CD4-positive, alpha-beta T cell treated with Interleukin-15 for 1 hour (primary cell): ENCODE data around the gene STAT6.

Source experiments
- DNase-seq: peaks from one replicate; pipeline ENCODE4 v3.0.0-alpha.2; 2020

STAT6 gene

GRCh38 chr12:57098546-57098945 is 12.6 kb downstream of the STAT6 start:
- no peak for DNase-seq

- no peak for DNase-seq
These were observed 13.7 kb downstream of the STAT6 start for GRCh38 chr12:57097554-57097835.

DNA sequence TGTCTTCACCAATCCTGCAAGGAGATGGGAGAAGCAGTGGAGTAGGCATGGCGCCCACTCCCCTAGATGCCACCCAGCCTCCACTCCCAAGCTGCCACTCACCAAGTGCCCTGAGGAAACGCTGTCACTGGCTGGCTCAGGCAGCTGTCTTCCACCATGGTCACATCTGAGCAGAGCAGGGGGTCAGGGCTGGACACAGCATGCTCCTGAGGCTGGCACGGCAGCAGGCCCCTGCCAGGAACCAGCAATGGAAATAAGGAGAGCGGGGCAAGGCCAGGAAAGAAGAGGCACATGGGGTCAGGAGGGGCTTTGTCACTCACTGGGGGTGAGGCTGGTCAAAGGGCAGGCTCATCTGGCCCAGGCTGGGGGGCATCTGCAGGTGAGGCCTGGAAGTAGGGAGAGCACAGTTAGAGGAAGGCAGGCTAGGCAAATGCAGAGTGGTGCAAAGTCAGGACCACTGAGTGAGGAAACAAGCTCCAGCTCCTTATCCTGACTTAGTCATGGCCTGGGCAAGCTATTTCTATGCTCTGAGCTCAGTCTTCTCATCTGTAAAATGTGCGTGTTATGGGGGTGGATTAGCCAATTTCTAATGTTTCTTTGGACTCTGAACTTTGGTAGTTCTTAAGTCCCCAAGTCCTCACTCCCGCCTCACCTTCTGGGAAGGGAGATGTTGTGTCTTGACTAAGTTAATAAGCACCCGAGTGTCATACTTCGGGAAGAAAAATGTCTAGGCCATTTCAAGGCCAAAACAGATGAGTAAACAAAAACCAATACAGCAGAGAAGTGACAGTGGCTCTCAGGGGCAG is 14.2 kb downstream of the STAT6 start:
- no peak for DNase-seq

DNA sequence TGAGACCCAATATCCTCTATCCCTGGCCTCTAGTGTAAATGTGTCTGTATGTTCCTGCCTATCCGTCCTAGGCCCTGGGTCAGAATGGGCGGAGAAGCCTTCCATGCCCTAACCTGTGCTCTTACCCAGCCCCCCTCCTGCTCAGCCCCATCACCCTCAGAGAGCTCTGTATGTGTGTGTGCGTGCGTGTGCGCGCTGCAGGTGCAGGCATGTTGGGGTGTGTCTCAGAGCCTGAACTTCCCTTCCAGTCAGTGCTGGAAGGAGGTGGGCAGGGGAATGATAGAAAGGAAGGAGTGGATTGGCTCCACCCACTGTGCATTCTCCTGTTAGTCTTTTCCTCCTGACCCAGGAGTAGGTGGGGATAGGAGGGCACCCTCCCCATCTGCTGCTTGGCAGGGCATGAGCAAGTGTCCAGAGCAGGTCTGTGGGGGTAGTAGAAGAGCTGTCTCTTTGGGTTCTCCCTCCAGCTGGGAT is 15.0 kb downstream of the STAT6 start:
- no peak for DNase-seq

DNA sequence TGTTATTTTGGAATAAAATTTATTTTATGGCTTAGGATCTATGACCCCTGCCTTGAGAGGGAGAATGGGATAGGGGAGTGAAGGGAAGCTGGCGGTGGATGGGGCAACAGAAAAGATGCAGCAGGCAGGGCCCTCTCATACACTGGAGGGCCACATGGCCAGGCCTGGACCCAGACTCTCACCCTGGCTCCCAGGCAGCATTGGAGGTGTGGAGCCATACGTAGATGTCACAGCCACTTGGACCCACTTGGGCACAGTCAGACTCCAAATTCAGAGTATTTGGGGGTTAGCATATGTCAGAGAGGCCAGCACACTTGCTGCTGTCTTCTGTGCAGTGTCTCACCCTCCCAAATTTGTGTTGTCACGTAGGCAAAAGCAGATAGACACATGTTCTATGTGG is 15.7 kb downstream of the STAT6 start:
- DNase-seq, result no peak

DNA sequence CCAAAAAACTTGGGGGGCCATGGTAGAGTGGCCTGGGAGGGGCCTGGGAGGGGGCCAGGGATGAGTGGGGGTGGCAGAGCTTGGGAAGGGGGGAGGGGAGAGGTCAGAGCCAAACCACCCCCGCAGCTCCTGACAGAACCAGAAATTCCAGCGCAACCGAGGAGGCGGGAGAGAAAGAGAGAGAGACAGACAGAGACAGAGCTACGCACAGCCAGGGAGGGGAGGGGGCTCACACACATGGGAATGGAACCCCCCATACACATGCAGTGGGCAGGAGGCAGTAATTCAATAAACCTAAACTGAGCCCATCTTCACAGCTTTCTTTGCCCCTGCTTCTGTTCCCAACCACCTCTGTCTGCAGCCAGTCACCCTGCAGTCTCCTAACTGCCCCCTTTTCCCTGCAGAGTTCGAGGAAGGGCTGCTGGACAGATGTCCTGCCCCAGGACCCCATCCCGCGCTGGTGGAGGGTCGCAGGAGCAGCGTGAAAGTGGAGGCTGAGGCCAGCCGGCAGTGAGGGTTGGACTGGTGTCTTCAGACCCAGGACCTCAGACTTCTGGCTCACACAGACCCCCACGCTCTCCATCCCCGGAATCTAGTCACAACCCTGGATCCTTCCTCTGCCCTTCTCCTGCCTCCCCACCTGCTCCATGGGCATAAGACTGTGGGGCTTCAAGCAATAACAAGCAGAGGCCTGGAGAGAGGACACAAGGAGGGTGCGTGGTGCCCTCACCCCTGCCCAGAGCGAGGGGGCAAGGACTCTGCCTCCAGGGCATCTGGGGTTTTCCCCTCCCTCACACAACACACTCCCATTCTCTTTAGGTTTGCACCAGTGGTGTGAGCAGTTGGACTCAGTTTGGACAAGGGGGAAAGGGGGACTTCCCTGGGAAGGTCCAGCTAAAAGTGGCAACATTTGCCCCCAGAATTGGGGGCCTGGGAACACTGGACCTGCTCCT is 16.7 kb downstream of the STAT6 start:
- DNase-seq, result no peak

GRCh38 chr12:57093415-57094207 is 17.6 kb downstream of the STAT6 start:
- peak; percentile 71 for DNase-seq

DNA sequence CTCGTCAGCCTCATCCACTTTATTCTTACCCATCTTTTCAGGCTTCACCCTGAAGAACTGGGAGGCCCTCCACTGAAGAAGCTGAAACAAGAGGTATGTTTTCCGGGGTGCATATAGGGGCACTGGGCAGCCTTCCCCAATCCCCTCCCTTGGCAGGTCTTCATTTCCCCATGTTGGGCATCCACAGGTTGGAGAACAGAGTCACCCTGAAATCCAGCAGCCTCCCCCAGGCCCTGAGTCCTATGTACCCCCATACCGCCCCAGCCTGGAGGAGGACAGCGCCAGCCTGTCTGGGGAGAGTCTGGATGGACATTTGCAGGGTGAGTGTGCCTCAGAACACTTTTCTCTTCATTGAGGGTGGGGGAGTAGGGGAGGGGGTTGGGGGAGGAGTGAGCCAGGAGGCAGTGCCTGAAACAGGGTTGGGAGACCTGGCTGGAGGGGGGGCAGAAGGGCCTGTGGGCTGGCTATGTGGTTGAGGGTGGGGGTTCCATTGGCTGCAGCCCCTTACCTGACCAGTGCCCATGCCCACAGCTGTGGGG is 18.2 kb downstream of the STAT6 start:
- DNase-seq, result no peak

GRCh38 chr12:57092529-57092862 is 18.7 kb downstream of the STAT6 start:
- DNase-seq, result no peak

DNA sequence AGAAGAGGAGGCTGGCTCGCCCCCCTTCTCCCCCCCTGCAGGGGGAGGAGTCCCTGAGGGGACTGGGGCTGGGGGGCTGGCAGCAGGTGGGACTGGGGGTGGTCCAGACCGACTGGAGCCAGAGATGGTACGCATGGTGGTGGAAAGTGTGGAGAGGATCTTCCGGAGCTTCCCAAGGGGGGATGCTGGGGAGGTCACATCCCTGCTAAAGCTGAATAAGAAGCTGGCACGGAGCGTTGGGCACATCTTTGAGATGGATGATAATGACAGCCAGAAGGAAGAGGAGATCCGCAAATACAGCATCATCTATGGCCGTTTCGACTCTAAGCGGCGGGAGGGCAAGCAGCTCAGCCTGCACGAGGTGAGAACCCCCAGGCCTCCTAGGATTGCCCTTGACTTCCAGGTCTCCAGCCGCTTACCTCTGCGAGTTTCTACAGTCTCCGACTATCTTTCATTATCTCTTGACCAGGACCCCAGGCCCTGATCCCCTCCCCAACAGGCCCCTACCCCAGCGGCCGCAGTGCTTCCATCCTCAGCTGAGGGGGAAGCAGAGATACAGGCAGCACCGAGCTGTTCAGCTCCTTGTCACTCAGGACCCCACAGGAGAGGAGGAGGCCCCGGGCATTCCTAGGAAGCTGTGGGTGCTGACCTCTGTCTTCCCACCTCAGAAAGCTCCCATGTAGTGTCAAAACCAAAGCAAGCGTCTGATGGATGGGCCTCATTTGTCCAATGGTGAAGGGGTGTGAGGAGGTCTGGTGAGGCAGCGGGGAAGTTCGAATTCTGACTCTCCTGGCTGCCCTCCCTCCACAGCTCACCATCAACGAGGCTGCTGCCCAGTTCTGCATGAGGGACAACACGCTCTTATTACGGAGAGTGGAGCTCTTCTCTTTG is 19.3 kb downstream of the STAT6 start:
- DNase-seq, result no peak

GRCh38 chr12:57090924-57091637 is 20.1 kb downstream of the STAT6 start:
- DNase-seq, result no peak

GRCh38 chr12:57090490-57090889 is 20.7 kb downstream of the STAT6 start:
- DNase-seq, result no peak

DNA sequence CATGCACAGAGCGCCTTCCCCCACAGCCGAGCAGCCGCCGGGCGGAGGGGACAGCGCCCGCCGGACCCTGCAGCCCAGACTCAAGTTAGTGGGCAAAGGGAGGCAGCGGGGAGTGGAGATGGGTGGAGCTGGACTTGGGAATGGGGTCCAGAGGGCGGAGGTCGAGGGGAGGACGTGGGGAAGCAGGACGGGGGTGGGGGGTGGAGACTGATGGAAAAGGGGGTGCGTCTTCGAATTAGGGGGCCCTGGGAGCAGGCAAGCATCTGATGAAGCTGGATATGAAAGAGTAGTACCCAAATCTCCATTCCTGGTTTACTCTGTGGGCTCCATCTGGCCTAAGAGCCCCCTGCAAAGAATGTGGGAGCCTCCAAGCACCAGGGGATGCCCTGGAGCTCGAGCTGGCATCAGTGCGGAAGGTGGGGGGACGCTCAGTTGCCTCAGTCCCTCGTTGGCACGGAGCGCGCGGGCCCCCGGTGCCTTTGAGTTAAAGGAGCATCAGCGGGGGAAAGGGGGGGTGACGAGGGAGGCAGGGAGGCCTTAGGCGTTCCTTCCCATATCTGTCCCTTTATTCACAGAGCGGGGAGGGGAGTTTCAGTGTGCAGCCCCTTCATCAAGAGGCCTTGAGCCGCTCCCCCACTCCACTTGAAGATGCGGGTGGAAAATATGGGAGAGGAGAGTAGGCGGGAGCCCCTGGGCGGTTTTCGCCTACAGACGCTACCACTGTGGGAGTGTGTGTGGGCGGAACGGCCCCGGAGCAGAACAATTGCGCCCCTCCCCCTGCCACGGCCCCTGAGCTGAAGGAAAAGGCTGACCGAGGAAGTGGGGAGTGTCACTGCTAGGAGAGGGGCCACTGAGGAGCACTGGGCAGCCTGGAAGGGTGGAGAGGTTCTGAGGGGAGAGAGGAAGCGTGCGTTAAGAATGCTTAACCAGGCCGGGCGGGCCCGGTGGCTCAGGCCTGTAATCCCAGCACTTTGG is 21.6 kb downstream of the STAT6 start:
- peak; percentile 37 for DNase-seq

DNA sequence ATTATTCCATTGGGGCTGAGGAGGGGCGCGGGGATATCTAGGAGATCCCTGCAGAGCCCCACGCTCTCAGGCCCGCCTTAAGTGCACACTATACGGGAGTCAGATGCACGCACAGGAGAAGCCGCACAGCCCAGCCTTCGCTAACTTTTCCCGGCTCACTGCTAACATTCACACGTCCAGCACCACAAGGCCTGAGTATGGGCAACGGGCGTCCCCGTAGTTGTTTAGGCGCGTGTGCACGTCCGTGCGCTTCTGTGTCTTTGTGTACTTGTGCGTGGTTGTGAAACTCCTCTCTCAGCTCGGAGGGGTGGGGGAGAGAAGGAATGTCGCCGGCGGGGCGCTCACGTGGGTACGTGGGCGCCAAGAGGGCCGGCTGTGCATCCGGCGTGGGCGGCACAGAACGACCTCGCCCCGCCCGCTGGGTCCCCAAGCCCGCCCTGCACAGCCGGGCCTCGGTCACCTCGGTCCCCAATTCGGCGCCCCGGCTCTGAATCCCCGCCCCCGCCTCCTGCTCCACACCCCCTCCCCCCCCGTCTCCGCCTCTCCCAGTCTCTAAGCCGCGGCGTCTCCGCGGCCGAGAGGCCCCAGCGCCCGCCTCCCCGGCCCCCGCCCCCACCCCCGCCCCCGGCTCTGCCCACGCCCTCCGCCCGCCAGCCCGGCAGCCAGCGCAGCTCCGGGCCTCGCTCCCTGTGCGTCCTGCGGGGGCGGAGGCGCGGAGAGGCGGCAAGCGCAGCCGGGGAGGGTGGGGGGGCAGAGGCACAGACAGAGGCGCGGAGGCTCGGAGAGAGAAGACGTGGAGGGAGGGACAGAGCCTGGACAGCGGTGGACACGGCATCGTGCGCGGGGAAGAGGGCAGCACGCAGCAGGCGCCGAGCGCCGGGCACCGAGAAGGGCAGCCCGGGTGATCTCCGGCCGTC is 22.6 kb downstream of the STAT6 start, which contains the start of gene NAB2:
TSS of gene NAB2 (plus strand) at position 761 of the 917 bp plus-strand sequence. CDS start 158 bp downstream, outside the sequence.
- DNase-seq, result peak; percentile 96

DNA sequence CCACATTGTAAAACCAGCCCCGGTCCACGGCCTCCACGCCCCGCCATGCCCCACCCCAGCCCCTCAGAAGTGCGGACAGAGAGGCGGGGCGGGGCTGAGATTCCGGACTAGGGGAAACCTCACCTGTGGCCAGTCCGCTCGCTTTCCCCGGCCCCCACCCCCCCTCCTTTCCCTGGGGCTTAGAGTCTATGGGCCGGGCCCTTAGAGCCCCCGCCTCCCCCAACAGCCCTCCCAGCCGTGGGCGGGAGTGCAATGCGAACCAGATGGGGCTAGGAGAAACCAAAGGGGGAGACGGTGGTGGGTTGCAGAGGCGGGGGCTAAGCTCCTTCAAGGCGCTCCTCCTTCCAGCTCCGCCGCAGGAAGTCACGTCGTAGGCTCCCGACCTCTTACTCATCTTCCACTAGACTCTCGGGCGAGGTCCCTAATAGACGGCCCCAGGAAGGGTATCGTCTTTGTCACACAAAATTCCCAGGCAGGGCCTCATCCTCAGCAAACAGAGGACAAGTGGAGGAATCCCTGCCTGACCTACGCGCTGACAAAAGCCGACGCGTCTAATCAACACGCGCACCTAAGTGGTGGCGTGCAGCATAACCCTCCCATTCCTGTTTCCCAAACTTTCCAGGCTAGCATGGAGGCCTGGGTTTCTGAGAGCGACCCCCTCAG is 23.3 kb downstream of the STAT6 start:
- peak; percentile 82 for DNase-seq

GRCh38 chr12:57087010-57087690 is 24.0 kb downstream of the STAT6 start:
- DNase-seq, result peak; percentile 93

- DNase-seq, result peak; percentile 64
These were observed 24.6 kb downstream of the STAT6 start for GRCh38 chr12:57086493-57087009.
